B cell (primary cell): ENCODE data around the gene MEGF11. TPM values are rescaled to one million over a fixed set of nuclear protein-coding genes. Genes with fewer than 3 reads are reported as not detected.

Source experiments
- ATAC-seq: fragments of 200-7000 bp; cut with Tn5 transposase; one replicate; pipeline ENCODE4 v1.10.0; 2021; ENCODE audit warnings: low read depth, mild to moderate bottlenecking, moderate number of reproducible peaks, moderate library complexity
- CTCF ChIA-PET: fragments of 350-600 bp; sonication (Branson Sonifier 250); formaldehyde crosslinking; loops from one replicate; lab custom pipeline; 2021; ENCODE audit warnings: antibody characterized with exemption, inconsistent platforms; lab: Charles Lee
- POLR2A ChIA-PET: fragments of 350-600 bp; sonication (Branson Sonifier 250); formaldehyde crosslinking; loops from one replicate; lab custom pipeline; 2021; ENCODE audit warnings: antibody characterized with exemption; lab: Charles Lee
- DNase-seq: peaks from one replicate; pipeline ENCODE4 v3.0.0; 2013
- H2AFZ ChIP-seq: 2 replicates; pipeline ENCODE4 v1.6.1; 2012; ENCODE audit warnings: mild to moderate bottlenecking, low read depth, low read length; ENCODE audit not compliant: insufficient read depth, poor library complexity, severe bottlenecking
- H3K27ac ChIP-seq, 2 donors: 1 replicate in 1 of 2; 2 replicates in 1 of 2; pipeline ENCODE4 v1.5.1; 2012 to 2013; ENCODE audit warnings: low read length in 2 of 2, mild to moderate bottlenecking in 2 of 2, moderate library complexity in 1 of 2
- H3K27me3 ChIP-seq, 4 experiments: fragments of 200-600 bp in 1 of 4; sonication (generic) in 1 of 4; replicated peaks in 1 of 4; 1 replicate in 2 of 4; 2 replicates in 2 of 4; pipeline versions ENCODE4 v1.6.1 to v1.7.0; 2013 to 2016; ENCODE audit warnings: low read length in 3 of 4, mild to moderate bottlenecking in 2 of 4, mixed read lengths in 1 of 4, moderate library complexity in 1 of 4; ENCODE audit not compliant: insufficient read depth in 4 of 4, control insufficient read depth in 3 of 4; ENCODE audit errors: control extremely low read depth in 1 of 4
- H3K36me3 ChIP-seq, 2 experiments: replicated peaks in 1 of 2; 1 replicate in 1 of 2; 2 replicates in 1 of 2; pipeline versions ENCODE4 v1.6.1 to v1.7.1; 2013; ENCODE audit warnings: low read length in 1 of 2; ENCODE audit not compliant: insufficient read depth in 2 of 2, control insufficient read depth in 1 of 2; ENCODE audit errors: control extremely low read depth in 1 of 2, extremely low read depth in 1 of 2
- H3K4me1 ChIP-seq, 2 donors: fragments of 200-600 bp in 1 of 2; sonication (generic) in 1 of 2; 1 replicate in 1 of 2; 2 replicates in 1 of 2; pipeline versions ENCODE4 v1.5.1 to v1.6.1; 2013 to 2017; ENCODE audit warnings: low read length in 2 of 2; ENCODE audit not compliant: control insufficient read depth in 2 of 2, insufficient read depth in 2 of 2
- H3K4me2 ChIP-seq: replicated peaks from 2 replicates; pipeline ENCODE3; 2012; ENCODE audit warnings: mild to moderate bottlenecking, low read depth, low read length; ENCODE audit not compliant: poor library complexity, severe bottlenecking
- H3K4me3 ChIP-seq, 5 experiments: fragments of 200-600 bp in 1 of 5; sonication (generic) in 1 of 5; 1 replicate in 3 of 5; 2 replicates in 2 of 5; pipeline versions ENCODE4 v1.5.1 to v1.7.0; 2011 to 2016; ENCODE audit warnings: low read length in 4 of 5, mild to moderate bottlenecking in 4 of 5, low read depth in 2 of 5, control low read depth in 1 of 5, moderate library complexity in 1 of 5; ENCODE audit not compliant: insufficient read depth in 1 of 5; ENCODE audit errors: control extremely low read depth in 1 of 5, extremely low read depth in 1 of 5
- H3K79me2 ChIP-seq: fragments of 200-600 bp; sonication (generic); one replicate; pipeline ENCODE4 v1.6.0; 2016; ENCODE audit warnings: low read length; ENCODE audit not compliant: control insufficient read depth, insufficient read depth
- H3K9ac ChIP-seq: fragments of 200-600 bp; sonication (generic); 2 replicates; pipeline ENCODE4 v1.6.1; 2017; ENCODE audit warnings: mild to moderate bottlenecking, low read length, moderate library complexity
- H3K9me3 ChIP-seq, 3 donors: one replicate each; pipeline versions ENCODE4 v1.6.1 to v1.7.1; 2013; ENCODE audit warnings: low read length in 2 of 3; ENCODE audit not compliant: control insufficient read depth in 2 of 3, insufficient read depth in 1 of 3; ENCODE audit errors: control extremely low read depth in 1 of 3
- H4K20me1 ChIP-seq: 2 replicates; pipeline ENCODE4 v1.6.0; 2012; ENCODE audit warnings: mild to moderate bottlenecking, low read length; ENCODE audit not compliant: insufficient read depth, control insufficient read depth, poor library complexity, severe bottlenecking
- H3K27ac Mint-ChIP-seq: one replicate; pipeline ENCODE4 v1.8.0; 2021; ENCODE audit warnings: mixed read lengths
- H3K27me3 Mint-ChIP-seq: one replicate; pipeline ENCODE4 v1.8.0; 2021; ENCODE audit warnings: mixed read lengths
- H3K4me1 Mint-ChIP-seq: one replicate; pipeline ENCODE4 v1.8.0; 2021; ENCODE audit warnings: mixed read lengths
- H3K4me3 Mint-ChIP-seq: one replicate; pipeline ENCODE4 v1.8.0; 2021; ENCODE audit warnings: mixed read lengths
- H3K9me3 Mint-ChIP-seq: one replicate; pipeline ENCODE4 v1.8.0; 2022; ENCODE audit warnings: mixed read lengths; ENCODE audit not compliant: insufficient read depth
- EZH2 ChIP-seq: IDR thresholded peaks from 2 replicates; pipeline ENCODE4 v1.6.1; 2012; ENCODE audit warnings: borderline replicate concordance, low read depth, mild to moderate bottlenecking, moderate library complexity, low read length; ENCODE audit not compliant: insufficient read depth, poor library complexity, severe bottlenecking
- WGBS: methylation state at CpG from one replicate; pipeline ENCODE4 v1.1.5; 2013; ENCODE audit warnings: missing lambda C conversion rate; ENCODE audit not compliant: insufficient coverage; 5-methylcytosine and 5-hydroxymethylcytosine counted together
- intact Hi-C: fragments of 100-400 bp; cut with micrococcal nuclease; formaldehyde crosslinking; loops from one replicate; pipeline ENCODE4 v1.10.0; 2022
- polyA plus RNA-seq: library from polyadenylated mRNA; depleted of rRNA; stranded (reverse); fragments of >200 nt; gene quantifications from 2 replicates; pipeline ENCODE4 v1.2.3, GENCODE V29; 2012
- total RNA-seq, 2 donors: library from RNA; stranded (reverse); fragments of 120-200 nt in 1 of 2; gene quantifications; 1 replicate in 1 of 2; 2 replicates in 1 of 2; pipeline versions ENCODE4 v1.2.3 to v1.2.4, GENCODE V29; 2013 to 2022
- TF ChIP-seq, protein P1 (sequence below): fragments of 200-600 bp; IDR thresholded peaks from one replicate; pipeline ENCODE4 v1.8.0; 2022; ENCODE audit warnings: antibody characterized with exemption, mild to moderate bottlenecking

Gene MEGF11
- total and polyA plus RNA-seq, 2 donors (not counting 1 experiment from before 2014, with no cell fraction given) = 0.04 to 0.34 TPM

DNA sequence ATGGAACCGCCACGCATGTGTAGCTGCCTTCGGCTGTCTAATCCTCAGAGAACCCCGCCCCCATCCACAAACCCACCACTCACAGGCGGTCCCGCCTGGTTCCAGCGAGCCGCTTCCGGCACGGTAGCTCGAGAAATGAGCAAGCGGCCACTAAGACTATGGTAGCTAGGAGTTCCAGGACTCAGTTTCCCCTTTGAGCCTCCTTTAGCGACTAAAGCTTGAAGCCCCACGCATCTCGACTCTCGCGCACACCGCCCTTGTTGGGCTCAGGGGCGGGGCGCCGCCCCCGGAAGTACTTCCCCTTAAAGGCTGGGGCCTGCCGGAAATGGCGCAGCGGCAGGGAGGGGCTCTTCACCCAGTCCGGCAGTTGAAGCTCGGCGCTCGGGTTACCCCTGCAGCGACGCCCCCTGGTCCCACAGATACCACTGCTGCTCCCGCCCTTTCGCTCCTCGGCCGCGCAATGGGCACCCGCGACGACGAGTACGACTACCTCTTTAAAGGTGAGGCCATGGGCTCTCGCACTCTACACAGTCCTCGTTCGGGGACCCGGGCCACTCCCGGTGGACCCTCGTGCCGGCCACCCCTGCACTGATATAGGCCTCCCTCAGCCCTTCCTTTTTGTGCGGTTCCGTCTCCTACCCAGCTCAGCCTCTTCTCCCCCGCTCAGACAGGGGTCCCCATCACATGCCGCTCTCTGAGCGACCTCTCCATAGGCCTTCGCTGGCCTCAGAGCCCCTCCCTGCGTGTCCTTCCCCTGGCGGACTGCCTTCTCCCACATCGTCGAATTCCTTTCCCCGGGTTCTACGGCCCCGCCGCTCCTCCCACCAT, 384.2 kb downstream of the MEGF11 start, which contains the start of gene RAB11A:
RAB11A (plus strand) TSS at position 366 of the 828 bp plus-strand sequence; CDS start at position 461, 95 bp downstream.
- H3K27ac Mint-ChIP-seq = peak within 1 kb of the TSS; percentile 99
- peak within 1 kb of the TSS; percentile 87 for H3K9ac ChIP-seq
- TF ChIP-seq EZH2 = no peak
- TF ChIP-seq, protein P1, sequence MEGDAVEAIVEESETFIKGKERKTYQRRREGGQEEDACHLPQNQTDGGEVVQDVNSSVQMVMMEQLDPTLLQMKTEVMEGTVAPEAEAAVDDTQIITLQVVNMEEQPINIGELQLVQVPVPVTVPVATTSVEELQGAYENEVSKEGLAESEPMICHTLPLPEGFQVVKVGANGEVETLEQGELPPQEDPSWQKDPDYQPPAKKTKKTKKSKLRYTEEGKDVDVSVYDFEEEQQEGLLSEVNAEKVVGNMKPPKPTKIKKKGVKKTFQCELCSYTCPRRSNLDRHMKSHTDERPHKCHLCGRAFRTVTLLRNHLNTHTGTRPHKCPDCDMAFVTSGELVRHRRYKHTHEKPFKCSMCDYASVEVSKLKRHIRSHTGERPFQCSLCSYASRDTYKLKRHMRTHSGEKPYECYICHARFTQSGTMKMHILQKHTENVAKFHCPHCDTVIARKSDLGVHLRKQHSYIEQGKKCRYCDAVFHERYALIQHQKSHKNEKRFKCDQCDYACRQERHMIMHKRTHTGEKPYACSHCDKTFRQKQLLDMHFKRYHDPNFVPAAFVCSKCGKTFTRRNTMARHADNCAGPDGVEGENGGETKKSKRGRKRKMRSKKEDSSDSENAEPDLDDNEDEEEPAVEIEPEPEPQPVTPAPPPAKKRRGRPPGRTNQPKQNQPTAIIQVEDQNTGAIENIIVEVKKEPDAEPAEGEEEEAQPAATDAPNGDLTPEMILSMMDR = peak; percentile 59
- H2AFZ ChIP-seq = peak within 1 kb of the TSS; percentile 89
- no peaks in the 10 kb centered on the region for H3K27me3 ChIP-seq
- no peaks in the 10 kb centered on the region for H3K27me3 Mint-ChIP-seq
- intact Hi-C loops = loop anchor here (1.0 to 2.0 kb wide), 8 partner anchors 15 to 352 kb away; partner anchors contain the start of genes DENND4A, DPP8 and INTS14
- peak within 1 kb of the TSS; percentile 99 for H3K4me3 Mint-ChIP-seq
- peak within 1 kb of the TSS; percentile 93 for H3K4me2 ChIP-seq
- peaks cover 49% of the 10 kb centered on the region for H3K79me2 ChIP-seq
- H4K20me1 ChIP-seq = peaks cover 21% of the 10 kb centered on the region
- ChIA-PET POLR2A (interaction anchor here (0.6 to 1.9 kb wide), 20 partner anchors 12 to 1726 kb away, joined by 3 to 14 read pairs (median 4); partner anchors contain the start of genes DENND4A, DIS3L and INTS14), CTCF (interaction anchor here (0.6 to 5.2 kb wide), 24 partner anchors 10 to 416 kb away, joined by 3 to 45 read pairs (median 4); partner anchors contain the start of genes DENND4A and INTS14)
- H3K9me3 Mint-ChIP-seq = no peaks in the 10 kb centered on the region
- peaks cover 16 to 17% of the 10 kb centered on the region in 2 donors for H3K4me1 ChIP-seq
- H3K27ac ChIP-seq = peak within 1 kb of the TSS; percentile 95 to 96
- H3K36me3 ChIP-seq = peaks cover under 1 to 5% of the 10 kb centered on the region in 2 experiments
- peak within 1 kb of the TSS; percentile 79 to 99 (median 89) for H3K4me3 ChIP-seq
- ATAC-seq = peak; percentile 92
- H3K9me3 ChIP-seq = no peaks in the 10 kb centered on the region
- peak; percentile 99 for DNase-seq
- WGBS = under 1% methylated on average over 62 of the region's 62 CpGs
- H3K4me1 Mint-ChIP-seq = peaks cover 31% of the 10 kb centered on the region
